GM12878 (cell line): Measurements from ENCODE around the gene SEPTIN10. TPM values are rescaled to one million over a fixed set of nuclear protein-coding genes. Genes with fewer than 3 reads are reported as not detected.

ENCODE experiments used
- ATAC-seq: fragments of 200-7000 bp; cut with Tn5 transposase; 3 replicates; pipeline ENCODE4 v1.9.1; 2020; ENCODE audit warnings: mild to moderate bottlenecking, moderate library complexity
- BruUV-seq: library from RNA; stranded (reverse); fragments of 400-500 nt; replicated peaks from 2 replicates; lab custom pipeline; 2021; lab: Mats Ljungman, UMichigan
- CTCF ChIA-PET: fragments of 300-600 bp; sonication (Branson Sonifier 250); formaldehyde crosslinking; extraction: SDS; loops from one replicate; lab custom pipeline; 2021; ENCODE audit warnings: inconsistent platforms; lab: Yijun Ruan, JAX
- POLR2A ChIA-PET: fragments of 350-600 bp; formaldehyde crosslinking; extraction: SDS; loops from one replicate; lab custom pipeline; 2021; ENCODE audit warnings: inconsistent platforms; lab: Charles Lee
- RAD21 ChIA-PET: fragments of 300-600 bp; sonication (Branson Sonifier 250); formaldehyde crosslinking; loops from one replicate; lab custom pipeline; 2023; ENCODE audit warnings: antibody characterized with exemption; ENCODE audit not compliant: unreplicated experiment; lab: Charles Lee
- SMC1A ChIA-PET: fragments of 300-600 bp; sonication (Branson Sonifier 250); formaldehyde crosslinking; loops from one replicate; lab custom pipeline; 2023; ENCODE audit not compliant: unreplicated experiment, uncharacterized antibody; lab: Charles Lee
- DNase-seq: peaks from one replicate; pipeline ENCODE4 v3.0.0-alpha.2; 2011; ENCODE audit warnings: low read depth, low spot score
- FAIRE-seq: peaks from 3 replicates; lab custom pipeline; 2011; peaks lifted over from hg19 to GRCh38; lab: Jason Lieb, UNC
- H2AFZ ChIP-seq: 2 replicates; pipeline ENCODE4 v1.6.0; 2011; ENCODE audit warnings: low read depth, low read length, control low read depth; ENCODE audit not compliant: control insufficient read depth
- H3K27ac ChIP-seq: 2 replicates; pipeline ENCODE4 v1.5.1; 2011; ENCODE audit warnings: control low read depth; ENCODE audit not compliant: control insufficient read depth, insufficient read depth
- H3K27me3 ChIP-seq, 2 experiments: replicated peaks in 1 of 2; 2 replicates each; pipeline versions ENCODE4 v1.6.0 to v1.6.1; 2011; ENCODE audit warnings: low read length in 1 of 2; ENCODE audit not compliant: control insufficient read depth in 2 of 2, insufficient read depth in 2 of 2
- H3K36me3 ChIP-seq, 2 experiments: 2 replicates each; pipeline ENCODE4 v1.5.1; 2011; ENCODE audit warnings: low read length in 1 of 2; ENCODE audit not compliant: control insufficient read depth in 2 of 2, insufficient read depth in 2 of 2
- H3K4me1 ChIP-seq: 2 replicates; pipeline ENCODE4 v1.6.1; 2011; ENCODE audit warnings: mild to moderate bottlenecking, low read length, moderate library complexity, mixed read lengths; ENCODE audit not compliant: control insufficient read depth, insufficient read depth
- H3K4me2 ChIP-seq: 2 replicates; pipeline ENCODE4 v1.6.0; 2011; ENCODE audit warnings: control low read depth; ENCODE audit not compliant: control insufficient read depth, insufficient read depth
- H3K4me3 ChIP-seq: fragments of 200-600 bp; sonication (generic); 2 replicates; pipeline ENCODE4 v1.5.1; 2016
- H3K79me2 ChIP-seq: 2 replicates; pipeline ENCODE4 v1.6.0; 2011; ENCODE audit warnings: low read length; ENCODE audit not compliant: control insufficient read depth, insufficient read depth
- H3K9ac ChIP-seq: 2 replicates; pipeline ENCODE4 v1.8.0; 2011; ENCODE audit warnings: low read length, control low read depth, mixed read lengths; ENCODE audit not compliant: control insufficient read depth, insufficient read depth
- H3K9me3 ChIP-seq: replicated peaks from 3 replicates; pipeline ENCODE4 v1.5.1; 2011; ENCODE audit warnings: mild to moderate bottlenecking, low read length; ENCODE audit not compliant: control insufficient read depth, insufficient read depth
- H4K20me1 ChIP-seq: 2 replicates; pipeline ENCODE4 v1.6.0; 2011; ENCODE audit not compliant: control insufficient read depth, insufficient read depth
- ATF7 ChIP-seq: fragments of 450-650 bp; IDR thresholded peaks from 2 replicates; pipeline ENCODE4 v1.6.1; 2016; ENCODE audit warnings: low read depth, mild to moderate bottlenecking
- BCL11A ChIP-seq: IDR thresholded peaks from 2 replicates; pipeline ENCODE4 v1.6.1; 2011; ENCODE audit warnings: low read depth, low read length
- CREB1 ChIP-seq: IDR thresholded peaks from 2 replicates; pipeline ENCODE4 v1.6.1; 2012; ENCODE audit warnings: low read depth, mild to moderate bottlenecking, inconsistent platforms
- GABPA ChIP-seq: IDR thresholded peaks from 2 replicates; pipeline ENCODE4 v1.6.1; 2014; ENCODE audit warnings: antibody characterized with exemption, low read depth, mild to moderate bottlenecking, inconsistent platforms
- MAX ChIP-seq: IDR thresholded peaks from 2 replicates; pipeline ENCODE4 v1.6.1; 2012; ENCODE audit warnings: low read depth, low read length, improper control_type of control experiment
- MEF2A ChIP-seq: IDR thresholded peaks from 2 replicates; pipeline ENCODE4 v1.6.1; 2011; ENCODE audit warnings: low read depth, mild to moderate bottlenecking, low read length, moderate library complexity; ENCODE audit not compliant: insufficient read depth
- NFYB ChIP-seq: IDR thresholded peaks from 2 replicates; pipeline ENCODE4 v1.6.1; 2011; ENCODE audit warnings: low read depth, mild to moderate bottlenecking, low read length, improper control_type of control experiment, moderate library complexity; ENCODE audit not compliant: insufficient read depth
- PRDM15 ChIP-seq: fragments of 450-650 bp; formaldehyde crosslinking; IDR thresholded peaks from 2 replicates; pipeline ENCODE4 v1.4.0; 2020; ENCODE audit warnings: mild to moderate bottlenecking, moderate library complexity
- RELB ChIP-seq: fragments of 450-650 bp; IDR thresholded peaks from 2 replicates; pipeline ENCODE4 v1.6.1; 2017; ENCODE audit warnings: low read depth, mild to moderate bottlenecking, moderate library complexity
- ZBTB4 ChIP-seq: fragments of 450-650 bp; formaldehyde crosslinking; IDR thresholded peaks from 2 replicates; pipeline ENCODE4 v1.4.0; 2022; ENCODE audit warnings: mild to moderate bottlenecking, moderate library complexity
- WGBS: methylation state at CpG from one replicate; pipeline ENCODE4 v1.1.6; 2016; ENCODE audit warnings: low lambda C conversion rate; ENCODE audit not compliant: insufficient replicate concordance, insufficient coverage; ENCODE audit errors: missing lambda C conversion rate; 5-methylcytosine and 5-hydroxymethylcytosine counted together
- in situ Hi-C: fragments of 300-500 bp; cut with MboI; formaldehyde crosslinking; loops from 9 replicates; pipeline ENCODE4 v1.14.3; 2018; ENCODE audit warnings: mixed read lengths
- intact Hi-C: fragments of 100-400 bp; cut with micrococcal nuclease; formaldehyde crosslinking; loops from one replicate; pipeline ENCODE4 v1.14.2; 2022; ENCODE audit not compliant: unreplicated experiment
- polyA plus RNA-seq, 11 experiments: library from polyadenylated mRNA; depleted of rRNA in 4 of 11; unstranded in 6 of 11; stranded (reverse) in 5 of 11; fragments of >200 nt; fragmentation: Nextera tagmentation in 4 of 11; fragmentation: Illumina TruSeq in 1 of 11; extraction: Ambion mirVana in 4 of 11; extraction: Trizol in 1 of 11; gene quantifications; 1 replicate in 1 of 11; 2 replicates in 10 of 11; pipeline versions ENCODE4 v1.2.1 to v1.2.3, GENCODE V29; 2011 to 2016; ENCODE audit warnings: inconsistent platforms in 2 of 11, missing spikeins in 2 of 11, low read depth in 1 of 11
- total RNA-seq, 4 experiments: library from RNA; depleted of rRNA in 3 of 4; stranded (reverse); fragments of >200 nt in 3 of 4; fragmentation: Illumina TruSeq in 1 of 4; extraction: Trizol in 1 of 4; gene quantifications; 2 replicates each; pipeline versions ENCODE4 v1.2.1 to v1.2.3, GENCODE V29; 2013 to 2021

Gene SEPTIN10
- total and polyA plus RNA-seq, 10 of the 15 experiments (the other 5 are each of a cell fraction or from before 2014, with no cell fraction given): 20.2 to 132 (median 62.7) TPM

GRCh38 chr2:109637749-109638570 is 24.2 kb upstream of the SEPTIN10 start:
- WGBS: 35% methylated on average over 9 of the region's 9 CpGs
- Histone ChIP-seq H3K4me1 (peaks cover 32% of the 10 kb centered on the region), H3K27me3 (no peaks in the 10 kb centered on the region), H4K20me1 (no peaks in the 10 kb centered on the region), H3K27ac (peak overlapping the region; percentile 91), H2AFZ (peak overlapping the region; percentile 72), H3K9me3 (peaks cover 2% of the 10 kb centered on the region; the same call in 2 of the 3 replicates), H3K4me3 (0 out of 2 replicates have a peak overlapping the region, but pooled peaks have one; percentile 29), H3K4me2 (peak overlapping the region; percentile 87), H3K36me3 (no peaks in the 10 kb centered on the region), H3K9ac (peak overlapping the region; percentile 53; the same call in 1 of the 2 replicates), H3K79me2 (no peaks in the 10 kb centered on the region)
- ChIA-PET SMC1A (interaction anchor here (0.7 to 2.2 kb wide), 12 partner anchors 13 to 124 kb away, joined by 3 to 8 read pairs (median 3); no protein-coding TSS in a partner anchor), POLR2A (interaction anchor here (1.0 to 1.7 kb wide), 4 partner anchors 11 to 29 kb away, joined by 3 to 8 read pairs (median 6); partner anchors contain the start of genes SEPTIN10 and SOWAHC), RAD21 (interaction anchor here (0.9 to 1.4 kb wide), 7 partner anchors 25 to 124 kb away, joined by 3 to 10 read pairs (median 3); partner anchors contain the start of gene SEPTIN10), CTCF (interaction anchor here (0.7 to 1.8 kb wide), 5 partner anchors 23 to 128 kb away, joined by 3 to 11 read pairs (median 3); partner anchors contain the start of gene SOWAHC)
- FAIRE-seq: peak; percentile 89
- BruUV-seq: TSS peak; percentile 76
- intact Hi-C loops (no loop called here), in situ Hi-C loops (no loop called here)
- peak; percentile 86 for ATAC-seq
- DNase-seq: peak; percentile 60
- TF ChIP-seq MEF2A: peak; percentile 47; the same call in 1 of the 2 replicates
- no peak for TF ChIP-seq MAX
- no peak for TF ChIP-seq NFYB
- peak; percentile 81; the same call in 1 of the 2 replicates for TF ChIP-seq PRDM15 (CRISPR knock-in tag)
- TF ChIP-seq RELB: peak; percentile 64
- TF ChIP-seq GABPA: 0 out of 2 replicates have a peak, but pooled peaks have one; percentile 29
- peak; percentile 33; the same call in 1 of the 2 replicates for TF ChIP-seq CREB1
- TF ChIP-seq BCL11A: peak; percentile 36; the same call in 1 of the 2 replicates
- peak; percentile 87 for TF ChIP-seq ZBTB4
- no peak; the same call in 1 of the 2 replicates for TF ChIP-seq ATF7
